MM.1S (cell line): ENCODE results near the gene UBE2S.

ENCODE experiments used
- CTCF ChIP-seq: fragments of 300-600 bp; sonication (generic); IDR thresholded peaks from 2 replicates; pipeline ENCODE4 v1.5.1; 2016; ENCODE audit warnings: antibody characterized with exemption, low read length, mixed read lengths
- EZH2 ChIP-seq: fragments of 300-600 bp; sonication (generic); optimal IDR thresholded peaks from 2 replicates; pipeline ENCODE3; 2017; ENCODE audit warnings: low read depth, mild to moderate bottlenecking, antibody characterized with exemption, low read length, mixed read lengths

- TF ChIP-seq CTCF (no peak), EZH2 (peak; percentile 85)
Observed at GRCh38 chr19:55368701-55369563, 38.7 kb downstream of the UBE2S start.
